Skeletal muscle satellite cell (primary cell): Measurements from ENCODE around the gene TMEM11. TPM values are rescaled to one million over a fixed set of nuclear protein-coding genes. Genes with fewer than 3 reads are reported as not detected.

ENCODE experiments used
- small RNA-seq: library from RNA; depleted of rRNA; stranded (forward); fragments of <200 nt; gene quantifications from one replicate; pipeline ENCODE3, GENCODE V24; 2012

The TMEM11 gene

Small RNA genes lying within 50 kb of the gene (small RNA-seq; reads per million reads assigned to genes)
- gene RN7SL426P = not detected
